ENCODE data around the gene OBSL1.

GRCh38 chr2:219557791-219558785 is 13.3 kb downstream of the OBSL1 start:
- TF ChIP-seq CTCF (IDR thresholded peaks at IDR 0.05) (no peak), EZH2 (IDR thresholded peaks at IDR 0.05; ENCODE audit: borderline replicate concordance, insufficient read depth, low read depth, low read length, poor library complexity, severe bottlenecking) (no peak)
